GM19452 (cell line): ENCODE measurements around the gene NEO1.

ENCODE experiments used
- ATAC-seq: cut with Tn5 transposase; IDR thresholded peaks from one replicate; pipeline ENCODE4 v1.9.1; 2021; ENCODE audit not compliant: unreplicated experiment

NEO1 gene

GRCh38 chr15:73075160-73075859, 23.0 kb downstream of the NEO1 start:
- no peak for ATAC-seq

- no peak for ATAC-seq
Observed at GRCh38 chr15:73078291-73078690, 26.0 kb downstream of the NEO1 start.

- no peak for ATAC-seq
Observed at GRCh38 chr15:73078722-73079121, 26.5 kb downstream of the NEO1 start.

- no peak for ATAC-seq
Observed at GRCh38 chr15:73079565-73079964, 27.3 kb downstream of the NEO1 start.

- no peak for ATAC-seq
Observed at GRCh38 chr15:73081321-73081958, 29.2 kb downstream of the NEO1 start.

GRCh38 chr15:73082812-73083211, 30.5 kb downstream of the NEO1 start:
- no peak for ATAC-seq

- no peak for ATAC-seq
Observed at GRCh38 chr15:73087098-73087497, 34.8 kb downstream of the NEO1 start.

- no peak for ATAC-seq
Observed at GRCh38 chr15:73105064-73105463, 52.8 kb downstream of the NEO1 start.

- ATAC-seq, result no peak
Observed at GRCh38 chr15:73108676-73109075, 56.4 kb downstream of the NEO1 start.

GRCh38 chr15:73109765-73110164, 57.5 kb downstream of the NEO1 start:
- no peak for ATAC-seq

- ATAC-seq, result no peak
Observed at GRCh38 chr15:73110201-73110600, 57.9 kb downstream of the NEO1 start.

- no peak for ATAC-seq
Observed at GRCh38 chr15:73114064-73114463, 61.8 kb downstream of the NEO1 start.

- no peak for ATAC-seq
Observed at GRCh38 chr15:73116164-73116563, 63.9 kb downstream of the NEO1 start.

GRCh38 chr15:73118055-73118454, 65.8 kb downstream of the NEO1 start:
- no peak for ATAC-seq

GRCh38 chr15:73119478-73119877, 67.2 kb downstream of the NEO1 start:
- ATAC-seq, result no peak

- ATAC-seq, result no peak
Observed at GRCh38 chr15:73120269-73120668, 68.0 kb downstream of the NEO1 start.

- ATAC-seq, result no peak
Observed at GRCh38 chr15:73125219-73125618, 73.0 kb downstream of the NEO1 start.

- ATAC-seq, result no peak
Observed at GRCh38 chr15:73127302-73127936, 75.2 kb downstream of the NEO1 start.

- ATAC-seq, result no peak
Observed at GRCh38 chr15:73130830-73131229, 78.6 kb downstream of the NEO1 start.

- ATAC-seq, result no peak
Observed at GRCh38 chr15:73134196-73134595, 81.9 kb downstream of the NEO1 start.

GRCh38 chr15:73139041-73139743, 86.9 kb downstream of the NEO1 start:
- no peak for ATAC-seq
